Measurements from ENCODE around the gene GPR12.

- TF ChIP-seq CTCF (conservative IDR thresholded peaks at IDR 0.05; ENCODE audit: low read length) (peak; percentile 75), EZH2phosphoT487 (IDR thresholded peaks at IDR 0.05; ENCODE audit: borderline replicate concordance, low read depth, low read length) (no peak)
Observed at GRCh38 chr13:26707122-26708006, 53.2 kb downstream of the GPR12 start.
